Neural crest cell (in vitro differentiated cells): ENCODE measurements around the gene CDC16. TPM values are rescaled to one million over a fixed set of nuclear protein-coding genes. Genes with fewer than 3 reads are reported as not detected.

Experiments
- DNase-seq: peaks from one replicate; pipeline ENCODE4 v3.0.0; 2021; ENCODE audit warnings: low read depth, mixed read lengths, low spot score
- H3K27ac Mint-ChIP-seq: one replicate; pipeline ENCODE4 v1.8.0; 2021; ENCODE audit warnings: mild to moderate bottlenecking, mixed read lengths; ENCODE audit not compliant: unreplicated experiment
- H3K27me3 Mint-ChIP-seq: 2 replicates; pipeline ENCODE4 v1.8.0; 2021; ENCODE audit warnings: low read depth, mild to moderate bottlenecking, mixed read lengths
- H3K36me3 Mint-ChIP-seq: 2 replicates; pipeline ENCODE4 v1.8.0; 2021; ENCODE audit warnings: low read depth, mild to moderate bottlenecking, mixed read lengths
- H3K4me1 Mint-ChIP-seq: 2 replicates; pipeline ENCODE4 v1.8.0; 2021; ENCODE audit warnings: mixed read lengths
- H3K4me3 Mint-ChIP-seq: one replicate; pipeline ENCODE4 v1.8.0; 2021; ENCODE audit warnings: mild to moderate bottlenecking, mixed read lengths
- H3K9me3 Mint-ChIP-seq: 2 replicates; pipeline ENCODE4 v1.8.0; 2021; ENCODE audit warnings: mixed read lengths
- total RNA-seq: library from RNA; stranded (reverse); gene quantifications from 2 replicates; pipeline ENCODE4 v1.2.1, GENCODE V29; 2021
- TF ChIP-seq, protein P1 (sequence below): fragments of 200-600 bp; sonication (generic); conservative IDR thresholded peaks from 2 replicates; pipeline ENCODE4 v1.5.0; 2021; ENCODE audit warnings: antibody characterized with exemption, mild to moderate bottlenecking

CDC16 gene
- total RNA-seq, 1 donor from 2014 or later: 72.4 TPM

DNA sequence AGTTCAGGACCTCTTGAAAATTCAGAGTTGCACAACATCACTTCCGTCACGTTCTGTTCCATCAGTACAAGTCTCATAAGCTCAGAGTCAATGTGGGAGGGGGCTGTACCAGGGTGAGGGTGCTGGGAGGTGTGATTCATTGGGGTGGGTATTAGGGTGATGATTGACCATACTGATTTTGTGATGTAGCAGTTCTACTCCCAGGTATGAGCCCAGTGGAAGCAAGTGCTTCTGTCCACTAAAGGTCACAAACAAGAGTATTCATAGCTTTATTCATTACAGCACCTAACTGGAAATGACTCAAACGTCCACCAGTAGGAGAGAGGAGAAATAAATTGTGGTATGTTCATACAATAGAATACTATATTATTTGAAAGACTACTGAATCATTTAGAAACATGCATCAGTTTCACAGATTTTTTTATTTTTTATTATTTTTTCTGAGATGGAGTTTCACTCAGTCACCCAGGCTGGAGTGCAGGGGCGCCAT lies 34.6 kb downstream of the CDC16 start:
- Mint-ChIP-seq H3K36me3 (peaks cover 37% of the 10 kb centered on the region), H3K4me3 (no peak overlapping the region)

DNA sequence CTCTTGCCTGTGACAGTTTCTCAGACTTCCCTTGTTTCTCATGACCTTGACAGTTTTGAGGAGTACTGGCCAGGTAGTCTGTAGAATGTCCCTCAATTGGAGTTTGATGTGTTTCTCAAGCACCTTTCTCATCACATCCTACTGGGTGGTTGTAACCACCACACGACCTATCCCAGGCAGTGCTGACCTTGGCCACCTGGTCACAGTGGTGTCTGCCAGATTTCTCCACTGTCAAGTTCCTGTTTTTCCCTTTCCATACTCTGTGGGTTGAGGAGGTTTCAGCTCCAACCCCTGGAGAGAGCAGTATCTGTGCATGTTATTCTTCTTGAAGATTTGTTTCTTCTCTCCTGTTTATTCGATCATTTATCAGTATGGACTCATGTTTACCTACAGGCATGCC lies 38.3 kb downstream of the CDC16 start:
- no peaks in the 10 kb centered on the region for H3K9me3 Mint-ChIP-seq
- no peaks in the 10 kb centered on the region for H3K27me3 Mint-ChIP-seq
- no peak for DNase-seq
- peaks cover 36% of the 10 kb centered on the region for H3K36me3 Mint-ChIP-seq
- no peaks in the 10 kb centered on the region for H3K4me1 Mint-ChIP-seq
- TF ChIP-seq, protein P1, sequence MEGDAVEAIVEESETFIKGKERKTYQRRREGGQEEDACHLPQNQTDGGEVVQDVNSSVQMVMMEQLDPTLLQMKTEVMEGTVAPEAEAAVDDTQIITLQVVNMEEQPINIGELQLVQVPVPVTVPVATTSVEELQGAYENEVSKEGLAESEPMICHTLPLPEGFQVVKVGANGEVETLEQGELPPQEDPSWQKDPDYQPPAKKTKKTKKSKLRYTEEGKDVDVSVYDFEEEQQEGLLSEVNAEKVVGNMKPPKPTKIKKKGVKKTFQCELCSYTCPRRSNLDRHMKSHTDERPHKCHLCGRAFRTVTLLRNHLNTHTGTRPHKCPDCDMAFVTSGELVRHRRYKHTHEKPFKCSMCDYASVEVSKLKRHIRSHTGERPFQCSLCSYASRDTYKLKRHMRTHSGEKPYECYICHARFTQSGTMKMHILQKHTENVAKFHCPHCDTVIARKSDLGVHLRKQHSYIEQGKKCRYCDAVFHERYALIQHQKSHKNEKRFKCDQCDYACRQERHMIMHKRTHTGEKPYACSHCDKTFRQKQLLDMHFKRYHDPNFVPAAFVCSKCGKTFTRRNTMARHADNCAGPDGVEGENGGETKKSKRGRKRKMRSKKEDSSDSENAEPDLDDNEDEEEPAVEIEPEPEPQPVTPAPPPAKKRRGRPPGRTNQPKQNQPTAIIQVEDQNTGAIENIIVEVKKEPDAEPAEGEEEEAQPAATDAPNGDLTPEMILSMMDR: no peak
- no peak overlapping the region for H3K27ac Mint-ChIP-seq
- H3K4me3 Mint-ChIP-seq: no peak overlapping the region

More for the DNA sequence above, 34.6 kb downstream of the CDC16 start:
- TF ChIP-seq, protein P1: no peak
- Mint-ChIP-seq H3K4me1 (no peaks in the 10 kb centered on the region), H3K27ac (no peak overlapping the region), H3K9me3 (no peaks in the 10 kb centered on the region), H3K27me3 (no peaks in the 10 kb centered on the region)
- DNase-seq: no peak

- no peaks in the 10 kb centered on the region for H3K9me3 Mint-ChIP-seq
- TF ChIP-seq, protein P1: no peak
- no peak overlapping the region for H3K27ac Mint-ChIP-seq
- DNase-seq: no peak
- peaks cover 21% of the 10 kb centered on the region for H3K36me3 Mint-ChIP-seq
- peaks cover 9% of the 10 kb centered on the region for H3K4me1 Mint-ChIP-seq
- no peak overlapping the region for H3K4me3 Mint-ChIP-seq
- H3K27me3 Mint-ChIP-seq: no peaks in the 10 kb centered on the region
Measured at GRCh38 chr13:114275304-114275703, 40.6 kb downstream of the CDC16 start.

DNA sequence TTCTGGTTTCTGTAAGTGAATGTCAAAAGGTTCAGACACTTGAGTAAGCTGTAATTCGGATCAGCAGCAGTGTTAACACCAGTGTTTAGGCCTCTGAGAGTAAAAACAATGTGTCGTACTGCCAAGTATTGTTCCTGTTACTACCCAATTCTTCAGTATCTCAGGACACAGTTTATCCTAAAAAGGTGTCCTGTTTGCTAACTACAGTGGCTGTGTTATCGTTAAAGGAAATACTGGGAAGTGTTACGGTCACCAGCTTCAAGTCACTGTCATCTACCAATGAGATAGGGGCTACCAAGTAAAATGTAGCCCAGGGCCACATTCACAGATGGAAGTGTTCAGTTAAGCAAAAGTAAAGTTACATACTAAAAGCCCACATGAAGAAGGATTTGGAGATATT lies 44.4 kb downstream of the CDC16 start:
- peaks cover 30% of the 10 kb centered on the region for H3K4me1 Mint-ChIP-seq
- H3K4me3 Mint-ChIP-seq: peak overlapping the region; percentile 56
- no peak for DNase-seq
- H3K9me3 Mint-ChIP-seq: no peaks in the 10 kb centered on the region
- TF ChIP-seq, protein P1: no peak
- no peak overlapping the region for H3K27ac Mint-ChIP-seq
- peaks cover 10% of the 10 kb centered on the region for H3K36me3 Mint-ChIP-seq
- H3K27me3 Mint-ChIP-seq: no peaks in the 10 kb centered on the region

DNA sequence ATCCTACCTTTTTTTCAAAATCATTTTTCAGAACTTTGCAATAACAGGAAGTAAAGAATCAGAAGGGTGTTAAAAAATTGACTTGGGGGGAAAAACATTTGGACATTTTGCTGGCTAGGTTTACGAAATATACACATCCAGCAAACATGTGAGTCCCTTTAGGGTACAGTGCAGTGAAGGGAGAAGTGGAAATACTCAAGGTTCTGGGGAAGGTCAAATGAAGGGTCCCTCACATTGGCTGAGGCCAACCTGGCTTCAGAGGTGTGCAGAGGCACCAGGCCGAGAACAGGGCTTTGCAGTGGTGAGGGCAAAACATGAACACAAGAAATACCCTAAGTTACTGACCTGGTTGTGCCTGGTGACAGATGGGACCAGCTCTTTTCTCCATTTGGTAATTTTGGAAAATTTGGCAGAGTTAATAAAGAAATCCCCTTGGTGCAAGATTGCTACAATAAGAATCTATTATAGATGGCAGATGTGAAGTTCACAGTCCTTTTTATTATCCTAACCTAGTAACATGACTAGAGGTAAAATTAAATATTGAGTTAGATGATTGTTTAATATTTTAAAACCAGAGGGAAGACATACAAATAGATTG lies 45.2 kb downstream of the CDC16 start:
- Mint-ChIP-seq H3K9me3 (no peaks in the 10 kb centered on the region), H3K4me1 (peaks cover 32% of the 10 kb centered on the region), H3K27ac (no peak overlapping the region), H3K4me3 (peak overlapping the region; percentile 89), H3K36me3 (peaks cover 8% of the 10 kb centered on the region), H3K27me3 (no peaks in the 10 kb centered on the region)
- DNase-seq: no peak
- TF ChIP-seq, protein P1: no peak
